Thymus (tissue), 11 donors: ENCODE data around the gene OPCML. TPM values are rescaled to one million over a fixed set of nuclear protein-coding genes. Genes with fewer than 3 reads are reported as not detected.

Experiments used
- DNase-seq, 9 donors: peaks; one replicate each; pipeline ENCODE4 v3.0.0-alpha.2; 2013; ENCODE audit warnings: low spot score in 9 of 9, low read depth in 6 of 9, missing footprints in 1 of 9
- H3K27ac ChIP-seq, 2 donors: one replicate each; pipeline ENCODE4 v1.5.1; 2013; ENCODE audit warnings: control low read depth in 1 of 2, low read depth in 1 of 2, low read length in 1 of 2, mild to moderate bottlenecking in 1 of 2, moderate library complexity in 1 of 2
- H3K27me3 ChIP-seq, 2 donors: one replicate each; pipeline ENCODE4 v1.5.1; 2013; ENCODE audit warnings: low read length in 1 of 2; ENCODE audit not compliant: control insufficient read depth in 2 of 2, insufficient read depth in 1 of 2
- H3K36me3 ChIP-seq, 2 donors: one replicate each; pipeline ENCODE4 v1.5.1; 2013; ENCODE audit warnings: low read length in 1 of 2, mild to moderate bottlenecking in 1 of 2, moderate library complexity in 1 of 2; ENCODE audit not compliant: control insufficient read depth in 2 of 2, insufficient read depth in 2 of 2
- H3K4me1 ChIP-seq, 2 donors: one replicate each; pipeline ENCODE4 v1.5.1; 2013; ENCODE audit warnings: low read length in 2 of 2; ENCODE audit not compliant: control insufficient read depth in 2 of 2, insufficient read depth in 2 of 2
- H3K4me3 ChIP-seq, 2 donors: one replicate each; pipeline ENCODE4 v1.5.1; 2013; ENCODE audit warnings: low read length in 2 of 2, control low read depth in 1 of 2, mild to moderate bottlenecking in 1 of 2
- H3K9me3 ChIP-seq, 2 donors: one replicate each; pipeline ENCODE4 v1.5.1; 2013; ENCODE audit warnings: low read length in 1 of 2, mild to moderate bottlenecking in 1 of 2; ENCODE audit not compliant: control insufficient read depth in 2 of 2, insufficient read depth in 1 of 2
- WGBS: extraction: QIAGEN DNeasy Blood & Tissue Kit; methylation state at CpG from one replicate; pipeline ENCODE4 v1.1.7; 2013; 5-methylcytosine and 5-hydroxymethylcytosine counted together
- polyA plus RNA-seq: library from polyadenylated mRNA; stranded (reverse); fragments of 200-250 nt; gene quantifications from one replicate; pipeline ENCODE4 v1.2.3, GENCODE V29; 2013
- total RNA-seq: library from RNA; stranded (reverse); fragments of 120-200 nt; gene quantifications from one replicate; pipeline ENCODE4 v1.2.4, GENCODE V29; 2013
- donor health status: healthy.

OPCML gene
- total and polyA plus RNA-seq, 2 donors: 0.07 to 0.09 TPM

GRCh38 chr11:132410383-132410782 lies 1121.9 kb downstream of the OPCML start:
- H3K4me1 ChIP-seq: no peaks in the 10 kb centered on the region
- no peaks in the 10 kb centered on the region for H3K36me3 ChIP-seq
- no peak for DNase-seq
- no peaks in the 10 kb centered on the region for H3K27me3 ChIP-seq
- 91% methylated on average over 2 of the region's 2 CpGs for WGBS
- H3K9me3 ChIP-seq: no peaks in the 10 kb centered on the region
- no peak overlapping the region for H3K4me3 ChIP-seq
- H3K27ac ChIP-seq: no peak overlapping the region

- Histone ChIP-seq H3K4me3 (no peak overlapping the region), H3K4me1 (no peaks in the 10 kb centered on the region), H3K27me3 (no peaks in the 10 kb centered on the region), H3K27ac (no peak overlapping the region), H3K36me3 (no peaks in the 10 kb centered on the region), H3K9me3 (no peaks in the 10 kb centered on the region)
- no peak for DNase-seq
- WGBS: 82% methylated on average over 3 of the region's 3 CpGs
These were observed 1122.5 kb downstream of the OPCML start for GRCh38 chr11:132409573-132410355.

- H3K27ac ChIP-seq: no peak overlapping the region
- no peaks in the 10 kb centered on the region for H3K9me3 ChIP-seq
- H3K4me1 ChIP-seq: no peaks in the 10 kb centered on the region
- 75% methylated on average over 1 of the region's 1 CpG for WGBS
- no peak overlapping the region for H3K4me3 ChIP-seq
- no peaks in the 10 kb centered on the region for H3K36me3 ChIP-seq
- no peaks in the 10 kb centered on the region for H3K27me3 ChIP-seq
- no peak for DNase-seq
These were observed 1123.4 kb downstream of the OPCML start for GRCh38 chr11:132408877-132409276.

- no peak overlapping the region for H3K27ac ChIP-seq
- no peak for DNase-seq
- no peaks in the 10 kb centered on the region for H3K36me3 ChIP-seq
- no peaks in the 10 kb centered on the region for H3K27me3 ChIP-seq
- H3K4me3 ChIP-seq: no peak overlapping the region
- 31% methylated on average over 4 of the region's 4 CpGs for WGBS
- H3K4me1 ChIP-seq: no peaks in the 10 kb centered on the region
- no peaks in the 10 kb centered on the region for H3K9me3 ChIP-seq
These were observed 1126.6 kb downstream of the OPCML start for GRCh38 chr11:132405728-132406127.

- Histone ChIP-seq H3K9me3 (no peaks in the 10 kb centered on the region), H3K27ac (no peak overlapping the region), H3K4me3 (no peak overlapping the region), H3K36me3 (no peaks in the 10 kb centered on the region), H3K4me1 (no peaks in the 10 kb centered on the region), H3K27me3 (no peaks in the 10 kb centered on the region)
- no peak for DNase-seq
- WGBS: 24% methylated on average over 8 of the region's 8 CpGs
These were observed 1130.1 kb downstream of the OPCML start for GRCh38 chr11:132402071-132402684.

GRCh38 chr11:132396318-132396717 lies 1136.0 kb downstream of the OPCML start:
- H3K36me3 ChIP-seq: no peaks in the 10 kb centered on the region
- no peaks in the 10 kb centered on the region for H3K27me3 ChIP-seq
- H3K4me1 ChIP-seq: no peaks in the 10 kb centered on the region
- H3K9me3 ChIP-seq: no peaks in the 10 kb centered on the region
- 93% methylated on average over 4 of the region's 4 CpGs for WGBS
- no peak for DNase-seq
- H3K27ac ChIP-seq: no peak overlapping the region
- H3K4me3 ChIP-seq: no peak overlapping the region

GRCh38 chr11:132395434-132395833 lies 1136.9 kb downstream of the OPCML start:
- Histone ChIP-seq H3K4me3 (no peak overlapping the region), H3K9me3 (no peaks in the 10 kb centered on the region), H3K27me3 (no peaks in the 10 kb centered on the region), H3K36me3 (no peaks in the 10 kb centered on the region), H3K4me1 (no peaks in the 10 kb centered on the region), H3K27ac (no peak overlapping the region)
- no peak for DNase-seq

- H3K4me1 ChIP-seq: no peaks in the 10 kb centered on the region
- DNase-seq: no peak
- H3K27me3 ChIP-seq: no peaks in the 10 kb centered on the region
- WGBS: 97% methylated on average over 3 of the region's 3 CpGs
- H3K27ac ChIP-seq: no peak overlapping the region
- H3K4me3 ChIP-seq: no peak overlapping the region
- H3K36me3 ChIP-seq: no peaks in the 10 kb centered on the region
- no peaks in the 10 kb centered on the region for H3K9me3 ChIP-seq
These were observed 1152.8 kb downstream of the OPCML start for GRCh38 chr11:132379540-132379939.

- Histone ChIP-seq H3K27ac (no peak overlapping the region), H3K4me1 (no peaks in the 10 kb centered on the region), H3K27me3 (no peaks in the 10 kb centered on the region), H3K9me3 (no peaks in the 10 kb centered on the region), H3K4me3 (no peak overlapping the region), H3K36me3 (no peaks in the 10 kb centered on the region)
- no peak for DNase-seq
- 95% methylated on average over 4 of the region's 4 CpGs for WGBS
These were observed 1158.7 kb downstream of the OPCML start for GRCh38 chr11:132373405-132374143.
